GM23338 (cell line): Measurements from ENCODE around the gene MIPEP.

Experiments used
- CREB1 ChIP-seq: fragments of 250-450 bp; sonication (Bioruptor Pico); IDR thresholded peaks from 2 replicates; pipeline ENCODE4 v1.5.0; 2020; ENCODE audit warnings: low read depth, mild to moderate bottlenecking, moderate library complexity
- CTCF ChIP-seq, 2 experiments: fragments of 200-600 bp in 1 of 2; sonication (generic) in 1 of 2; conservative IDR thresholded peaks; 2 replicates each; pipeline versions ENCODE4 v1.5.1 to v1.6.1; 2016 to 2017; ENCODE audit warnings: antibody characterized with exemption in 2 of 2, low read depth in 2 of 2, mild to moderate bottlenecking in 2 of 2, moderate library complexity in 1 of 2
- EZH2 ChIP-seq: fragments of 200-600 bp; sonication (generic); IDR thresholded peaks from one replicate; pipeline ENCODE4 v1.8.0; 2017; ENCODE audit warnings: antibody characterized with exemption, mild to moderate bottlenecking, low read depth; ENCODE audit not compliant: unreplicated experiment
- EZH2phosphoT487 ChIP-seq: fragments of 200-600 bp; sonication (generic); IDR thresholded peaks from one replicate; pipeline ENCODE4 v1.8.1; 2018; ENCODE audit warnings: antibody characterized with exemption; ENCODE audit not compliant: unreplicated experiment
- JUNB ChIP-seq: IDR thresholded peaks from one replicate; pipeline ENCODE4 v1.6.1; 2016; ENCODE audit warnings: antibody characterized with exemption; ENCODE audit not compliant: unreplicated experiment
- NANOG ChIP-seq: IDR thresholded peaks from 2 replicates; pipeline ENCODE4 v1.6.1; 2016; ENCODE audit warnings: antibody characterized with exemption, borderline replicate concordance
- POLR2AphosphoS5 ChIP-seq: IDR thresholded peaks from 2 replicates; pipeline ENCODE4 v1.6.1; 2016; ENCODE audit warnings: antibody characterized with exemption, low read depth
- STAT1 ChIP-seq: IDR thresholded peaks from one replicate; pipeline ENCODE4 v1.6.1; 2016; ENCODE audit warnings: antibody characterized with exemption; ENCODE audit not compliant: unreplicated experiment
- ZNF114 ChIP-seq: fragments of 250-450 bp; sonication (Bioruptor Pico); IDR thresholded peaks from 2 replicates; pipeline ENCODE4 v1.5.0; 2020; ENCODE audit warnings: mild to moderate bottlenecking, moderate library complexity
- ZNF331 ChIP-seq: fragments of 250-450 bp; sonication (Bioruptor Pico); IDR thresholded peaks from 2 replicates; pipeline ENCODE4 v1.5.0; 2020; ENCODE audit warnings: low read depth, mild to moderate bottlenecking, moderate library complexity
- TF ChIP-seq, protein P1 (sequence below): IDR thresholded peaks from one replicate; pipeline ENCODE4 v1.6.1; 2018; ENCODE audit warnings: antibody characterized with exemption; ENCODE audit not compliant: unreplicated experiment
- TF ChIP-seq, protein P2 (sequence below): IDR thresholded peaks from 2 replicates; pipeline ENCODE4 v1.6.1; 2016; ENCODE audit warnings: antibody characterized with exemption
- TF ChIP-seq, protein P3 (sequence below): fragments of 250-450 bp; sonication (Bioruptor Pico); IDR thresholded peaks from 2 replicates; pipeline ENCODE4 v1.5.0; 2020; ENCODE audit warnings: mild to moderate bottlenecking, moderate library complexity

GRCh38 chr13:23723471-23723870 lies 165.7 kb downstream of the MIPEP start:
- no peak for TF ChIP-seq EZH2
- TF ChIP-seq CTCF (conservative IDR thresholded peaks at IDR 0.05; ENCODE audit: low read depth in 2 of 2) = no peak
- TF ChIP-seq POLR2AphosphoS5 = no peak
- TF ChIP-seq, protein P1, sequence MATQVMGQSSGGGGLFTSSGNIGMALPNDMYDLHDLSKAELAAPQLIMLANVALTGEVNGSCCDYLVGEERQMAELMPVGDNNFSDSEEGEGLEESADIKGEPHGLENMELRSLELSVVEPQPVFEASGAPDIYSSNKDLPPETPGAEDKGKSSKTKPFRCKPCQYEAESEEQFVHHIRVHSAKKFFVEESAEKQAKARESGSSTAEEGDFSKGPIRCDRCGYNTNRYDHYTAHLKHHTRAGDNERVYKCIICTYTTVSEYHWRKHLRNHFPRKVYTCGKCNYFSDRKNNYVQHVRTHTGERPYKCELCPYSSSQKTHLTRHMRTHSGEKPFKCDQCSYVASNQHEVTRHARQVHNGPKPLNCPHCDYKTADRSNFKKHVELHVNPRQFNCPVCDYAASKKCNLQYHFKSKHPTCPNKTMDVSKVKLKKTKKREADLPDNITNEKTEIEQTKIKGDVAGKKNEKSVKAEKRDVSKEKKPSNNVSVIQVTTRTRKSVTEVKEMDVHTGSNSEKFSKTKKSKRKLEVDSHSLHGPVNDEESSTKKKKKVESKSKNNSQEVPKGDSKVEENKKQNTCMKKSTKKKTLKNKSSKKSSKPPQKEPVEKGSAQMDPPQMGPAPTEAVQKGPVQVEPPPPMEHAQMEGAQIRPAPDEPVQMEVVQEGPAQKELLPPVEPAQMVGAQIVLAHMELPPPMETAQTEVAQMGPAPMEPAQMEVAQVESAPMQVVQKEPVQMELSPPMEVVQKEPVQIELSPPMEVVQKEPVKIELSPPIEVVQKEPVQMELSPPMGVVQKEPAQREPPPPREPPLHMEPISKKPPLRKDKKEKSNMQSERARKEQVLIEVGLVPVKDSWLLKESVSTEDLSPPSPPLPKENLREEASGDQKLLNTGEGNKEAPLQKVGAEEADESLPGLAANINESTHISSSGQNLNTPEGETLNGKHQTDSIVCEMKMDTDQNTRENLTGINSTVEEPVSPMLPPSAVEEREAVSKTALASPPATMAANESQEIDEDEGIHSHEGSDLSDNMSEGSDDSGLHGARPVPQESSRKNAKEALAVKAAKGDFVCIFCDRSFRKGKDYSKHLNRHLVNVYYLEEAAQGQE = no peak
- TF ChIP-seq, protein P2, sequence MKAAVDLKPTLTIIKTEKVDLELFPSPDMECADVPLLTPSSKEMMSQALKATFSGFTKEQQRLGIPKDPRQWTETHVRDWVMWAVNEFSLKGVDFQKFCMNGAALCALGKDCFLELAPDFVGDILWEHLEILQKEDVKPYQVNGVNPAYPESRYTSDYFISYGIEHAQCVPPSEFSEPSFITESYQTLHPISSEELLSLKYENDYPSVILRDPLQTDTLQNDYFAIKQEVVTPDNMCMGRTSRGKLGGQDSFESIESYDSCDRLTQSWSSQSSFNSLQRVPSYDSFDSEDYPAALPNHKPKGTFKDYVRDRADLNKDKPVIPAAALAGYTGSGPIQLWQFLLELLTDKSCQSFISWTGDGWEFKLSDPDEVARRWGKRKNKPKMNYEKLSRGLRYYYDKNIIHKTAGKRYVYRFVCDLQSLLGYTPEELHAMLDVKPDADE = no peak
- no peak for TF ChIP-seq ZNF114 (CRISPR knock-in tag)
- no peak for TF ChIP-seq EZH2phosphoT487
- TF ChIP-seq NANOG = no peak
- TF ChIP-seq STAT1 = no peak
- TF ChIP-seq CREB1 (CRISPR knock-in tag) = no peak
- TF ChIP-seq JUNB = no peak
- TF ChIP-seq, protein P3, sequence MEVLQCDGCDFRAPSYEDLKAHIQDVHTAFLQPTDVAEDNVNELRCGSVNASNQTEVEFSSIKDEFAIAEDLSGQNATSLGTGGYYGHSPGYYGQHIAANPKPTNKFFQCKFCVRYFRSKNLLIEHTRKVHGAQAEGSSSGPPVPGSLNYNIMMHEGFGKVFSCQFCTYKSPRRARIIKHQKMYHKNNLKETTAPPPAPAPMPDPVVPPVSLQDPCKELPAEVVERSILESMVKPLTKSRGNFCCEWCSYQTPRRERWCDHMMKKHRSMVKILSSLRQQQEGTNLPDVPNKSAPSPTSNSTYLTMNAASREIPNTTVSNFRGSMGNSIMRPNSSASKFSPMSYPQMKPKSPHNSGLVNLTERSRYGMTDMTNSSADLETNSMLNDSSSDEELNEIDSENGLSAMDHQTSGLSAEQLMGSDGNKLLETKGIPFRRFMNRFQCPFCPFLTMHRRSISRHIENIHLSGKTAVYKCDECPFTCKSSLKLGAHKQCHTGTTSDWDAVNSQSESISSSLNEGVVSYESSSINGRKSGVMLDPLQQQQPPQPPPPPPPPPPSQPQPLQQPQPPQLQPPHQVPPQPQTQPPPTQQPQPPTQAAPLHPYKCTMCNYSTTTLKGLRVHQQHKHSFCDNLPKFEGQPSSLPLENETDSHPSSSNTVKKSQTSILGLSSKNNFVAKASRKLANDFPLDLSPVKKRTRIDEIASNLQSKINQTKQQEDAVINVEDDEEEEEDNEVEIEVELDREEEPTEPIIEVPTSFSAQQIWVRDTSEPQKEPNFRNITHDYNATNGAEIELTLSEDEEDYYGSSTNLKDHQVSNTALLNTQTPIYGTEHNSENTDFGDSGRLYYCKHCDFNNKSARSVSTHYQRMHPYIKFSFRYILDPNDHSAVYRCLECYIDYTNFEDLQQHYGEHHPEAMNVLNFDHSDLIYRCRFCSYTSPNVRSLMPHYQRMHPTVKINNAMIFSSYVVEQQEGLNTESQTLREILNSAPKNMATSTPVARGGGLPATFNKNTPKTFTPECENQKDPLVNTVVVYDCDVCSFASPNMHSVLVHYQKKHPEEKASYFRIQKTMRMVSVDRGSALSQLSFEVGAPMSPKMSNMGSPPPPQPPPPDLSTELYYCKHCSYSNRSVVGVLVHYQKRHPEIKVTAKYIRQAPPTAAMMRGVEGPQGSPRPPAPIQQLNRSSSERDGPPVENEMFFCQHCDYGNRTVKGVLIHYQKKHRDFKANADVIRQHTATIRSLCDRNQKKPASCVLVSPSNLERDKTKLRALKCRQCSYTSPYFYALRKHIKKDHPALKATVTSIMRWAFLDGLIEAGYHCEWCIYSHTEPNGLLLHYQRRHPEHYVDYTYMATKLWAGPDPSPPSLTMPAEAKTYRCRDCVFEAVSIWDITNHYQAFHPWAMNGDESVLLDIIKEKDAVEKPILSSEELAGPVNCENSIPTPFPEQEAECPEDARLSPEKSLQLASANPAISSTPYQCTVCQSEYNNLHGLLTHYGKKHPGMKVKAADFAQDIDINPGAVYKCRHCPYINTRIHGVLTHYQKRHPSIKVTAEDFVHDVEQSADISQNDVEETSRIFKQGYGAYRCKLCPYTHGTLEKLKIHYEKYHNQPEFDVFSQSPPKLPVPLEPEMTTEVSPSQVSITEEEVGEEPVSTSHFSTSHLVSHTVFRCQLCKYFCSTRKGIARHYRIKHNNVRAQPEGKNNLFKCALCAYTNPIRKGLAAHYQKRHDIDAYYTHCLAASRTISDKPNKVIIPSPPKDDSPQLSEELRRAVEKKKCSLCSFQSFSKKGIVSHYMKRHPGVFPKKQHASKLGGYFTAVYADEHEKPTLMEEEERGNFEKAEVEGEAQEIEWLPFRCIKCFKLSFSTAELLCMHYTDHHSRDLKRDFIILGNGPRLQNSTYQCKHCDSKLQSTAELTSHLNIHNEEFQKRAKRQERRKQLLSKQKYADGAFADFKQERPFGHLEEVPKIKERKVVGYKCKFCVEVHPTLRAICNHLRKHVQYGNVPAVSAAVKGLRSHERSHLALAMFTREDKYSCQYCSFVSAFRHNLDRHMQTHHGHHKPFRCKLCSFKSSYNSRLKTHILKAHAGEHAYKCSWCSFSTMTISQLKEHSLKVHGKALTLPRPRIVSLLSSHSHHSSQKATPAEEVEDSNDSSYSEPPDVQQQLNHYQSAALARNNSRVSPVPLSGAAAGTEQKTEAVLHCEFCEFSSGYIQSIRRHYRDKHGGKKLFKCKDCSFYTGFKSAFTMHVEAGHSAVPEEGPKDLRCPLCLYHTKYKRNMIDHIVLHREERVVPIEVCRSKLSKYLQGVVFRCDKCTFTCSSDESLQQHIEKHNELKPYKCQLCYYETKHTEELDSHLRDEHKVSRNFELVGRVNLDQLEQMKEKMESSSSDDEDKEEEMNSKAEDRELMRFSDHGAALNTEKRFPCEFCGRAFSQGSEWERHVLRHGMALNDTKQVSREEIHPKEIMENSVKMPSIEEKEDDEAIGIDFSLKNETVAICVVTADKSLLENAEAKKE (CRISPR knock-in tag) = no peak
- TF ChIP-seq ZNF331 = no peak
